ENCODE data around the gene CSNK1A1. TPM values are rescaled to one million over a fixed set of nuclear protein-coding genes. Genes with fewer than 3 reads are reported as not detected.
"Not testable (repeated sequence)": the region's sequence is repeated elsewhere in the genome, so short reads cannot be mapped to it uniquely, and the experiment has no call there.

The CSNK1A1 gene
- total RNA-seq, 1 donor from 2014 or later, result 180 TPM

DNA sequence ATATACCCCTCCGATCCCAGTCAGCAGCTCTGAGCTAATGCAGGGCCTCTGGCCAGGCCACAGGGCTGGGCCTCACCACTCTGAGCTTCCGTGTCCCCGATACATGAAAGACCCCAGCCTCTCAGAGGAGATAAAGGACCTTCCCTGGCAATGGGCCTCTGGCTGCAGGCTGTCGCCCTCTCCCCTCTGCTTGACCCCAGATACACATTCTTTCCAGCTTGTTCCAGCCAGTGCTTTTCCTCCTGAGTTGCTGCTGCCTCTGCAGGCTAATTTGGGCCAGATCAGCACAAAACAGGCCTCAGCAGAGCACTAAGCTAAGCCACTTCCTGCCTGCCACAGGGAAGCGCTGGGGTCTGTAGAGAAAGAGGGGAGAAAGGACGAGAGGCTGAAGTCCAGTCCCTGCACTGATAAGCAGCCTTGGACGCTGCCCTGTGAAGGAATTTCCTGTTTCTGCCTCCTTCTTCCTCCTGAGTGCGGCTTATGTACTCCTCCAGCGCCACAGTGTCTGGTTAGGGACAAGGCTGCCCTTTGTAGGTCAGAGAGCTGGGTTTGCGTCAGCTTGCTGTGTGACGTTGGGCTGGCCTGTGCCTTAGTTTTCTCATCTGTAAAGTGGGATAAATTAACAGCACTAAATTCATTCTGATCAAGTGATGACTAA lies 99.1 kb downstream of the CSNK1A1 start:
- Histone ChIP-seq H3K4me1 (peaks cover 93% of the 10 kb centered on the region), H3K27ac (replicated peaks) (peak overlapping the region; percentile 91), H3K9me3 (replicated peaks) (no peaks in the 10 kb centered on the region), H3K27me3 (ENCODE audit: low read depth) (no peaks in the 10 kb centered on the region), H3K36me3 (no peaks in the 10 kb centered on the region), H3K4me3 (no peak overlapping the region)
- intact Hi-C loops (cut with micrococcal nuclease), result no loop called here
- peak; percentile 49 for DNase-seq
- TF ChIP-seq, protein P1, sequence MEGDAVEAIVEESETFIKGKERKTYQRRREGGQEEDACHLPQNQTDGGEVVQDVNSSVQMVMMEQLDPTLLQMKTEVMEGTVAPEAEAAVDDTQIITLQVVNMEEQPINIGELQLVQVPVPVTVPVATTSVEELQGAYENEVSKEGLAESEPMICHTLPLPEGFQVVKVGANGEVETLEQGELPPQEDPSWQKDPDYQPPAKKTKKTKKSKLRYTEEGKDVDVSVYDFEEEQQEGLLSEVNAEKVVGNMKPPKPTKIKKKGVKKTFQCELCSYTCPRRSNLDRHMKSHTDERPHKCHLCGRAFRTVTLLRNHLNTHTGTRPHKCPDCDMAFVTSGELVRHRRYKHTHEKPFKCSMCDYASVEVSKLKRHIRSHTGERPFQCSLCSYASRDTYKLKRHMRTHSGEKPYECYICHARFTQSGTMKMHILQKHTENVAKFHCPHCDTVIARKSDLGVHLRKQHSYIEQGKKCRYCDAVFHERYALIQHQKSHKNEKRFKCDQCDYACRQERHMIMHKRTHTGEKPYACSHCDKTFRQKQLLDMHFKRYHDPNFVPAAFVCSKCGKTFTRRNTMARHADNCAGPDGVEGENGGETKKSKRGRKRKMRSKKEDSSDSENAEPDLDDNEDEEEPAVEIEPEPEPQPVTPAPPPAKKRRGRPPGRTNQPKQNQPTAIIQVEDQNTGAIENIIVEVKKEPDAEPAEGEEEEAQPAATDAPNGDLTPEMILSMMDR (IDR thresholded peaks at IDR 0.05; ENCODE audit: borderline replicate concordance), result no peak

DNA sequence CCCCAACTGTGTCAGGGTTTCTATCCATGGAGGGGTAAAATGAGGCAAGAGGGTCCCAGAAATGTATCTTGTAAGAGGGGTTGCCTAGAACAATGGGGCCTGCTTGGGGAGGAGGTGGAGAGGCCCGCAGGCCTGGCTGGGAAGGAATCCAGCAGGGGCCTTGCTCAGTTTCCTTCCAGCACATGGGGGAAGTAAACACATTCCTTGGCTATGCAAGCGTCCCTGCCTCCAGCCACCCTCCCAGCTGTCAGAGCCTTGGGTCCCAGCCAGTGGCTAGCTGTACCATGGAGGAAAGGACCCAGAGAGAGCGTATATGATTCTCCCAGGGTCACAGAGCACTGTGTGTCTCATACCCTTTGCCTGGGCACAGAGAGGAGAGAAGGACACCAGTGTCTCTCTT lies 101.0 kb downstream of the CSNK1A1 start:
- Histone ChIP-seq H3K4me3 (no peak overlapping the region), H3K36me3 (no peaks in the 10 kb centered on the region), H3K27me3 (ENCODE audit: low read depth) (no peaks in the 10 kb centered on the region), H3K27ac (replicated peaks) (peak overlapping the region; percentile 91), H3K9me3 (replicated peaks) (no peaks in the 10 kb centered on the region), H3K4me1 (peaks cover 90% of the 10 kb centered on the region)
- intact Hi-C loops (cut with micrococcal nuclease), result no loop called here
- peak; percentile 84 for DNase-seq
- TF ChIP-seq, protein P1 (IDR thresholded peaks at IDR 0.05; ENCODE audit: borderline replicate concordance), result no peak

GRCh38 chr5:149448831-149449714 lies 102.2 kb downstream of the CSNK1A1 start:
- Histone ChIP-seq H3K4me3 (no peak overlapping the region), H3K27ac (replicated peaks) (peak overlapping the region; percentile 91), H3K4me1 (peaks cover 90% of the 10 kb centered on the region), H3K27me3 (ENCODE audit: low read depth) (no peaks in the 10 kb centered on the region), H3K36me3 (no peaks in the 10 kb centered on the region), H3K9me3 (replicated peaks) (no peaks in the 10 kb centered on the region)
- no peak for DNase-seq
- intact Hi-C loops (cut with micrococcal nuclease), result no loop called here
- TF ChIP-seq, protein P1 (IDR thresholded peaks at IDR 0.05; ENCODE audit: borderline replicate concordance), result peak; percentile 27

GRCh38 chr5:149448431-149448830 lies 102.8 kb downstream of the CSNK1A1 start:
- H3K36me3 ChIP-seq, result no peaks in the 10 kb centered on the region
- no peaks in the 10 kb centered on the region for H3K9me3 ChIP-seq (replicated peaks)
- H3K4me3 ChIP-seq, result no peak overlapping the region
- DNase-seq, result no peak
- TF ChIP-seq, protein P1 (IDR thresholded peaks at IDR 0.05; ENCODE audit: borderline replicate concordance), result no peak
- H3K27me3 ChIP-seq (ENCODE audit: low read depth), result no peaks in the 10 kb centered on the region
- H3K4me1 ChIP-seq, result peaks cover 84% of the 10 kb centered on the region
- H3K27ac ChIP-seq (replicated peaks), result peak overlapping the region; percentile 91
- intact Hi-C loops (cut with micrococcal nuclease), result no loop called here

GRCh38 chr5:149447373-149448367 lies 103.6 kb downstream of the CSNK1A1 start:
- Histone ChIP-seq H3K27ac (replicated peaks) (peak overlapping the region; percentile 91), H3K9me3 (replicated peaks) (no peaks in the 10 kb centered on the region), H3K27me3 (ENCODE audit: low read depth) (no peaks in the 10 kb centered on the region), H3K36me3 (no peaks in the 10 kb centered on the region), H3K4me1 (peaks cover 83% of the 10 kb centered on the region), H3K4me3 (no peak overlapping the region)
- intact Hi-C loops (cut with micrococcal nuclease), result no loop called here
- TF ChIP-seq, protein P1 (IDR thresholded peaks at IDR 0.05; ENCODE audit: borderline replicate concordance), result no peak
- DNase-seq, result no peak

GRCh38 chr5:149446794-149447193 lies 104.4 kb downstream of the CSNK1A1 start:
- intact Hi-C loops (cut with micrococcal nuclease); H3K36me3 ChIP-seq; DNase-seq; H3K27me3 ChIP-seq (ENCODE audit: low read depth); H3K4me3 ChIP-seq; H3K9me3 ChIP-seq (replicated peaks): not testable (repeated sequence)
- H3K4me1 ChIP-seq, result peaks cover 83% of the 10 kb centered on the region
- H3K27ac ChIP-seq (replicated peaks), result peak overlapping the region; percentile 91
